ENCODE data around the gene PCDH9.

Gene PCDH9

DNA sequence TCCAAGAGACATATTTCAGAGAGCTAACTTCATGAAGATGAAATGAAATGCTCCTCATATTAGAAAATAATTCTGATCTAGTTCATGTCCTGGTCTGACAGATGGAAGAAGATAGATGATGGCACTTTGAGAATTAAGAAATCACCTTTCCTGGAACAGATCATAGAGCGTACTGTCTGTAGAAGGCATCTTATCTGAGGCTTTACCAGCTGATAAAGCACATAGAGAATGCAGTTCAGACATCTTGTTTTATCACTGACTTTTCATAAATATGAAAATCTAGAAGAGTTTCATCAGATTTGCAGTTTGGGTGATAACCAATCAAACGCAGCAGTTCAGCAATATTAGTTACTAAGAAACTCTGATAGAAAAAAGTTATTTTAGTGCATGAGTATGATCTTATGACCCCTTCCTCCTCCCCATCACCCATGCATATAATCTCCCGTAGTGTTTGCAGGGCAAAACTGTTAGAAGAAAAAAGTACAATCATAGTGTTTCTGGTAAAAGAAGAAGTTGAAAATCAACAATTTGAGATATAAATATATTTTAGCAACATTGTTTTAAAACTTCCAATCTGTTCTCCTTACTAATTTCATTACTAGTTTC lies 585.2 kb downstream of the PCDH9 start:
- DNase-seq (ENCODE audit: low read depth) = no peak

GRCh38 chr13:66640231-66640630 lies 589.9 kb downstream of the PCDH9 start:
- DNase-seq (ENCODE audit: low read depth) = no peak
- no peak overlapping the region for H3K4me3 ChIP-seq (ENCODE audit: control insufficient read depth, low read depth, low read length)
- TF ChIP-seq, protein P1, sequence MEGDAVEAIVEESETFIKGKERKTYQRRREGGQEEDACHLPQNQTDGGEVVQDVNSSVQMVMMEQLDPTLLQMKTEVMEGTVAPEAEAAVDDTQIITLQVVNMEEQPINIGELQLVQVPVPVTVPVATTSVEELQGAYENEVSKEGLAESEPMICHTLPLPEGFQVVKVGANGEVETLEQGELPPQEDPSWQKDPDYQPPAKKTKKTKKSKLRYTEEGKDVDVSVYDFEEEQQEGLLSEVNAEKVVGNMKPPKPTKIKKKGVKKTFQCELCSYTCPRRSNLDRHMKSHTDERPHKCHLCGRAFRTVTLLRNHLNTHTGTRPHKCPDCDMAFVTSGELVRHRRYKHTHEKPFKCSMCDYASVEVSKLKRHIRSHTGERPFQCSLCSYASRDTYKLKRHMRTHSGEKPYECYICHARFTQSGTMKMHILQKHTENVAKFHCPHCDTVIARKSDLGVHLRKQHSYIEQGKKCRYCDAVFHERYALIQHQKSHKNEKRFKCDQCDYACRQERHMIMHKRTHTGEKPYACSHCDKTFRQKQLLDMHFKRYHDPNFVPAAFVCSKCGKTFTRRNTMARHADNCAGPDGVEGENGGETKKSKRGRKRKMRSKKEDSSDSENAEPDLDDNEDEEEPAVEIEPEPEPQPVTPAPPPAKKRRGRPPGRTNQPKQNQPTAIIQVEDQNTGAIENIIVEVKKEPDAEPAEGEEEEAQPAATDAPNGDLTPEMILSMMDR (conservative IDR thresholded peaks at IDR 0.05; ENCODE audit: control insufficient read depth, insufficient read depth, low read depth, low read length) = no peak

More for the DNA sequence above, 585.2 kb downstream of the PCDH9 start:
- H3K4me3 ChIP-seq (ENCODE audit: control insufficient read depth, low read depth, low read length) = no peak overlapping the region
- TF ChIP-seq, protein P1 (conservative IDR thresholded peaks at IDR 0.05; ENCODE audit: control insufficient read depth, insufficient read depth, low read depth, low read length) = no peak

DNA sequence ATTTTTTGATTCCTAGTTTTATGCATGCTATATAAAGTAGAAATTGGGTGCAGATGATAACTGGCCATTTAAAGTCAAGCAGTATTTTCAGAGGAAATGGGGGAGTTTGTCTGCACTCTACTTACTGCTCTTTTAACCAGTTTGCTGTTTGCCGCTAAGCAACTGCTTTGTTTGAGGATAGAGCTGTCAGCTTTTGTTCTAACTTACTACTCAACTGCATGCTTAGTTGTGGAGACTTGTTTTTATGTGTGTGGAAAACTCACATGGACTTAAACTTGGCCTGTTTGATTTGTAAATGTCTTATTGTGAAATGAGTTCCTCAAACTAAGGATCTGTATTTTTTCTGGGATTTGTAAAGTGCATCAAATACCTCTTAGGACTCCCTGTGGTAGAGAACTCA lies 591.1 kb downstream of the PCDH9 start:
- no peak for DNase-seq (ENCODE audit: low read depth)
- TF ChIP-seq, protein P1 (conservative IDR thresholded peaks at IDR 0.05; ENCODE audit: control insufficient read depth, insufficient read depth, low read depth, low read length) = no peak
- H3K4me3 ChIP-seq (ENCODE audit: control insufficient read depth, low read depth, low read length) = no peak overlapping the region

GRCh38 chr13:66635526-66635925 lies 594.6 kb downstream of the PCDH9 start:
- TF ChIP-seq, protein P1 (conservative IDR thresholded peaks at IDR 0.05; ENCODE audit: control insufficient read depth, insufficient read depth, low read depth, low read length) = no peak
- H3K4me3 ChIP-seq (ENCODE audit: control insufficient read depth, low read depth, low read length) = no peak overlapping the region
- DNase-seq (ENCODE audit: low read depth) = peak; percentile 85

DNA sequence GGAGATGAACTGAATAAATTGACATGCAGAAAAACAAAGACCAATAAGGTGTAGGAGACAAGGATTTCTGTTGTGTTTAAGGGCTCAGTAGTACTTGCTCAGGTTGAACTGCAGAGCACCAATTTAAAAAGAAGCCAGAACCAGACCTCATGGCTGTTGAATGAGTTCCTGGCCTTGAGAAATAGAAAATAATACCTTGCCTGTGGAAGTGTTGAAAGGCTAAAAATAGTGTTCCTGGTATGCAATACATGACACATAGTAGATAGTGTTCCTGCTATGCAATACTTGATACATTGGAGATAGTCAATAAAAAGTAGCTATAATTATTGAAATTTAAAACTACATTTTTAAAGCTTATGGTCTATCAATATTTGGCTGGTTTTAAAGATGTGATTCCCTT lies 595.8 kb downstream of the PCDH9 start:
- TF ChIP-seq, protein P1 (conservative IDR thresholded peaks at IDR 0.05; ENCODE audit: control insufficient read depth, insufficient read depth, low read depth, low read length) = no peak
- DNase-seq (ENCODE audit: low read depth) = no peak
- H3K4me3 ChIP-seq (ENCODE audit: control insufficient read depth, low read depth, low read length) = no peak overlapping the region

DNA sequence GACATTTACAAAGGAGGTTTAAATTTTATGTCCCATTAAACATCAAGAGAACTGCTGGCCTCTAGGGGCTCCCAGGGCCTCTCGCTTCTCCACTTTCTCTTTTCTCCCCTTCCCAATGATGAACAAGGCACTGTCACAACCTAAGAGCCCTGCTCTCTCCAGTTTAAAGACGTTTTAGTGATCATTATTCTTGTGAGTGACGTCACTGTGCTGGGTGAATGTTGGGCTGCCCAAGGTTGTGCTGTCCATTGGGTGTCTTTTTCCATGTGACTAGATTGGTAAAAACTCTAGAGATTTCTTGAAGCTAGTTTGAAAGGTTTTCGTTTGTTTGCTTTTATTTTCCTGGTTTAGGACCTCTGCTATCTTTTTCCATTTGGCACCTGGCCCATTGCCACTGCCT lies 602.6 kb downstream of the PCDH9 start:
- no peak for DNase-seq (ENCODE audit: low read depth)
- TF ChIP-seq, protein P1 (conservative IDR thresholded peaks at IDR 0.05; ENCODE audit: control insufficient read depth, insufficient read depth, low read depth, low read length) = no peak
- H3K4me3 ChIP-seq (ENCODE audit: control insufficient read depth, low read depth, low read length) = no peak overlapping the region

DNA sequence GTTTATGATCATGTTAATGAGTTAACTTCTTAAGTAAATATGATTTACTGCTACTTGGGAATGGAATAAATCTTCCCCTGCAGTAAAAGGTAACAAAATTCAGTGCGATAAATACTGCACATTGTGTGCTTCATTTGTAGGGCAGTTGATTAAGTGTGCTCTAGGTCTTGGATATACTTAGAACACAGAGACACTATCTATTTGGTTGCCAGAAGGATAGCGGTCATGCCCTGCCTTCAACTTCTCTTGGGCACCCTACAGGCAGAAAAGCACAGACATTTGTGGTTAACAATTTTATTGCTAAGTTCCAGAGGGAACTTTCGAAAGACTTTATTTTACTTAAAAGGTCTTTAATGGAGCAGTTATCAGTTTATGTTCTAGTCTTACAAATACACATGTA lies 605.8 kb downstream of the PCDH9 start:
- H3K4me3 ChIP-seq (ENCODE audit: control insufficient read depth, low read depth, low read length) = no peak overlapping the region
- no peak for DNase-seq (ENCODE audit: low read depth)
- TF ChIP-seq, protein P1 (conservative IDR thresholded peaks at IDR 0.05; ENCODE audit: control insufficient read depth, insufficient read depth, low read depth, low read length) = no peak
